Left hindlimb (tissue), 1 donor: ENCODE measurements around the gene METRNL.

ENCODE experiments used
- DNase-seq: peaks from one replicate; pipeline ENCODE4 v3.0.0-alpha.2; 2018

The METRNL gene

DNA sequence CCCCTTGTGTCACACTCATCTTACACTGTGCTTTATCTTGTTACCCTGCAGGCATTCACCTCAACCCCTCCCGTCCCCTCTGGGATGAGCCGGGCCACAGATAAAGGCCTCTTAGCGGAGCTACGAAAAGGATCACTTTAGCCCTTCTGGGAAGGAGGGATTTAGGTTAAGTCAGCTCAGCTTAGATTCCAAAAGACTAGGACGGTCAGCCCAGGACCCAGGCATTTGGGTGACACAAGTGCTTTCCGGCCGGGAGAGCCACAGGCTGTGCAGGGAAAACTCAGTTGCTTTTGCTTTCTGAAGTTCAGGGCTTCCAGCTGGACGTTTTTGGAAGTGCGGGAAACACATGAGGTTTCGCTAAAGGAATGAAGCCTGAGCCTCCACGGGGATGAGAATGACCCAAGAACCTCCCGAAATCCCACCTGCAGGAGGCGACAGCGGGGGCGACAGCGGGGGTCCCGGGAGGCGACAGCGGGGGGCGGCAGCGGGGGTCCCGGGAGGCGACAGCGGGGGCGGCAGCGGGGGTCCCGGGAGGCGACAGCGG lies 11.6 kb upstream of the METRNL start:
- DNase-seq: peak; percentile 15

DNA sequence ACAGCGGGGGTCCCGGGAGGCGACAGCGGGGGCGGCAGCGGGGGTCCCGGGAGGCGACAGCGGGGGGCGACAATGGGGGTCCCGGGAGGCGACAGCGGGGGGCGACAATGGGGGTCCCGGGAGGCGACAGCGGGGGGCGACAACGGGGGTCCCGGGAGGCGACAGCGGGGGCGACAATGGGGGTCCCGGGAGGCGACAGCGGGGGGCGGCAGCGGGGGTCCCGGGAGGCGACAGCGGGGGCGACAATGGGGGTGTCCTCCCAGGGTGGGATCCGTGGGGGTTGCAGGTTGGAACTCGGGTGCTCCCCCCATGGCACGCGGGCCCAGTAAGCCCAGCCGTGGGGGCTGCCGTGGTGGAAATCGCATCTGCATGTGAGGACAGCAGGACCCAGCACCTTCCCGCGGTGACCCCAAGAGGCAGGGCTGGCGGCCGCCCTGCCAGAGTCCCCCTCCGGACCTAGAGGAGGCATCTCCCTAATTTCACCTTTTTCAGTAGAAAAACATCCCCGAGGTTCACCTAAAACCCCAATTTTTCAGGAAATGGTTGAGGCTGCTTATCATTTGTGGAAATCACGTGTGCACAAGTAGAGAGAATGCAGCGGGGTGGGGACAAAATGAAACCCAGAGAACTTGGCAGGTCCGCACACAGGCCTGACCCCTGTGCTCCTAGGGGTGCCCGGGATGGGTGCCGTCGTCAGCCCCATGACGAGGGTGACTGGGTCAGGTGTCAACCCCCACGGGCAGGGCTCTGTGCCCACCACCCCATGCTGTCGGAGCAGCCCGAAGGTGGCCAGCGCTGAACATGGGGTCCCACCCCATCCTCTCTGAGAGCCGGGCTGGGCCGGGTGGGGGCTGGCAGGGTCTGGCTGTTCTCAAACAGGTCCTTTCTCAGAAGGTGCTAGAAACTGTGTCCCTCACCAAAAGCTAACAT lies 10.5 kb upstream of the METRNL start:
- peak; percentile 26 for DNase-seq

DNA sequence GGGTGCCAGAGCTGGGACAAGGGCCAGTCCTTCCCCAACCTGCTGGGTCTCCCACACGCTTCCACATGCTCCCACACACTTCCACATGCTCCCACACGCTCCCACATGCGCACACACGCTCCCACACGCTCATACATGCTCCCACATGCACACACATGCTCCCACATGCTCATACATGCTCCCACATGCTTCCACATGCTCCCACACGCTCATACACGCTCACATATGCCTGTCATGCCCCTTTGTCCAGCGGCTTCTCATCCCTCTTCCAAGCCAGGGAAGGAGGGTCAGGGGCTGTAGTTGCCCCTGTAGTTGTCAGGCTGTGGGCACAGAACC lies 9.9 kb upstream of the METRNL start:
- DNase-seq: no peak

DNA sequence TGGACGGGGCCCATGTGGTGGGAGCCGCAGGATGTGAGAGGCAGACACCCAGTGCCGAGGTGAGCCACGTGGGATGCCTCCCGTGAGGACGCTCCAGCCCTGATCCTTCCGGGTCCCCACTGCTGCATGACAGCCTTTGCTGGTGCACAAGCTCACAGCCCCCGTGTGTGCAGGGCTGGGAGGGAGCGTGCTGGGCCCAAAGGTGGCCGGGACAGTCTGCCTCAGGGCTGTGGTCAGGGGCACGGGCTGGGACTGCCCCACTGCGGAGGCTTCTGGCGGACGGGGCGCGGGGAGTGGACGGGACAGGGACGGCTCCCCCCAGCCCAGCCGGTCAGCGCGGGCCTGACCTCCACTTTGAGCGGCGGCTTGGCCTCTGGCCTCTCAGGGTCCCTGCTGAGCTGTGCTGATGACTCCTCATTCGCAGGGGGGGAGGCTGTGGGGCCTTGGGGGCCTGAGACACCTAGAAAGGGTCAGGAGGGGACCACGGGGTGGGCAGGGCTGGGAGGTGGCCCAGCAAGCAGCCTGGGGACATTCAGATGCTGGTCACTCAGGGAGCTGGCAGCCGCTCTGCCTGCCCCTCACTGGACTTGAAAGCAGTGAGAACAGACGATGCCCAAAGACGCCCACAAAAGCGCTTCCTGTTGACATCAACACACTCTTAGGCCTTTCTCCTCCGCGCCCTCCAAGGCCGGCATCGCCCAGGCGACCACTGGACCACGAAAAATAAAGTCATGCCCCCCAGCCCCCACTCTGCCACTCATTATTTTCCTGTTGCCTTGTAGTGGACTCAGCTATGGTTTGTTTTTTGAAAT lies 9.3 kb upstream of the METRNL start:
- peak; percentile 37 for DNase-seq

DNA sequence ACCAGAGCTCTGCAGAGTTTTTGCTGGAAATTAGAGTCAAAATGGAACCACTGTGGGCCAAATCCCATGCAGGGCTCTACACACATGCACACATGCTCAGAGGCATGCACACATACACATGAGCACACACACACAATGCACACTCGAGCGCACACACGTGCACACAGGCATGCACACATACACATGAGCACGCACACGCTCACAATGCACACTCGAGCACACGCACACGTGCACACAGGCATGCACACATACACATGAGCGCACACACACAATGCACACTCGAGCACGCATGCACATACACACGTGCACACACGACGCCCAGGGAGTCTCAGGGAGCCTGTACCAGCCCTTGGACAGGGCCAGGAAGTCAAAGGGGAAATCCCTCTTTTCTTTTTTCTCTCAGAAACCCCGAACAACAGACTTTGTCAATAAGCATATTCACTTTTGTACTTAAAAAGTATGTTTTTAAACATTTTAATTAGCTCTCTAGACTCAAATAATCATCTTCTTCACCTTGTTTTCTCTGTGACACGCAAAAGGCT lies 8.5 kb upstream of the METRNL start:
- no peak for DNase-seq

DNA sequence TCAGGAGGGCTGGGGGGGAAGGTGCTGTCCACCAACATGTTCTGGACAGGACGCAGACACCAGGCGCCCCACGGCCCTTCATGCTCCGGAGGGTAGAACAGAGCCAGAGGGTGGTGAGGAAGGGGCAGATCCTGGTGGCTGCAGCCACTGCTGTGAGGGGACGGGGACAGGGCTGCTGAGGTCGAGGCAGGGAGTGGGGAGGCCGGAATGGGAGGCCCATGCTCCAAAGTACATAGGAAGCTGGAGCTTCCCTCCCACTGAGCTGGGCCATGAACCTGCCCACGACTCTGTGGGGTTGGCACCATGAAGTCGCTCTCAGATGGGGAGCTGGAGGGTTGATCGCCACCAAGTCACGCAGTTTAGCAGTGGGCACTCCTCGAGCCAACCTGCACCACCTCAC lies 8.0 kb upstream of the METRNL start:
- no peak for DNase-seq

DNA sequence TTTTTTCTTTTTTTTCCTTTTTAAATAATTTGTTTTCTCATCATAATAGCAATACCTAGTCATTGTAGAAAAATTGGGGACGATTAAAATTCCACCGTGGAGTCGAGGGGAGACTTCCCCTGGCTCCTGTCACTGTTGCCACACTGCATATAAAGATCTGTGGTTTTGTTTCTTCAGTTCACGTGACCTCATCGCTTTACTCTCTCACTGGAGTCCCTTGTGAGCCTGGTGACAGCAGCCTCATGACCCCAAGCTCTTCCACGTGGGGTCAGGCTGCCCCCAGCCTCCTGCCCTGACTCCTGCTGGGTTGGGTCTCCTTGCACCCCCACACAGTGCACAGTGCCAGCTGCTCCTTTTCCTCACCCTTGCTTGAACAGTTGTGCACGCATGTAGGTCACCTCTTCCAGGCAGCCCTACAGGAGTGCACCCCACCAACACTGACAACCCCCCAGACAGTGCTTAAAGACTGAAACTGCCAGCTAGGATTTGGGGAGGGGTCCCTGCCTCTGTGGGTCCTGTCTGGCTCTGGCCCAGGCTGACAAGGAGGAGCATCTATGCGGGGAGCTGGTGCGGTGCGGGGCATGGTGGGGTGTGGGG lies 7.3 kb upstream of the METRNL start:
- DNase-seq: no peak

DNA sequence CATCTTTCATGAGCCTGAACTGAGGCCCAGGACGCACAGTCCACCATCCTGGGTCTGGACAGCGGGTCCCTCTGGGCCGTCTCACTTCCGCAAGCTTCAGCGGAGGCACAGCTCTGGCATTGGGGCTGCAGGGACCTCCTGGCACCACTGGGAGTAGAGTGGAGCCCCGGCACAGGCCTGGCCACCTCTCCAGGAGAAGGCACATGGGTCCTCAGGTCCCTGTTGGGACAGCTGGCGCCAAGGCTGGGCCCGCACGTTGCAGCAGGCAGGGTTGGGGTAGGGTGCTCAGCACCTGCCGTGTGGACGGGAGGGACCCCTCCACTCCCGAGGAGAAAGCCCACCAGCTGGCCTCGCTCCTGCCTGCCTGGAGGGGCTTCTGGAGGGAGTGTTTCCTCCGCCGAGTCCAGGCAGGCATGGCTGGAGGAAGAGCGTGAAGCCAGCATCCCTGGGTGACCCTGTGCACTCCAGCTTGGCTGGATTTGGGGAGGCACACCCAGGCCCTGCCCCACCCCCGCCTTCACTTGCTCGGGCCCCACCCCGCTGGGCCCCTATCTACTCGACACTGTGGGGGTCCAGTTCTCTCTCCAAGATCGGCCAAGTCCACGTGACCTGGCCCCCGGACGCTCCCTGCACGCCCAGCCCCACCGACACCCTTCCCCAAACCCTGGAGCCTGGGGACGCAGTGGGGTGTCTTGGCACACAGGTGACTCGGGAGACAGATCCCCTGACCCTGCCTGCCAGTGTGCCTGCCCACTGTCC lies 6.6 kb upstream of the METRNL start:
- DNase-seq: no peak

DNA sequence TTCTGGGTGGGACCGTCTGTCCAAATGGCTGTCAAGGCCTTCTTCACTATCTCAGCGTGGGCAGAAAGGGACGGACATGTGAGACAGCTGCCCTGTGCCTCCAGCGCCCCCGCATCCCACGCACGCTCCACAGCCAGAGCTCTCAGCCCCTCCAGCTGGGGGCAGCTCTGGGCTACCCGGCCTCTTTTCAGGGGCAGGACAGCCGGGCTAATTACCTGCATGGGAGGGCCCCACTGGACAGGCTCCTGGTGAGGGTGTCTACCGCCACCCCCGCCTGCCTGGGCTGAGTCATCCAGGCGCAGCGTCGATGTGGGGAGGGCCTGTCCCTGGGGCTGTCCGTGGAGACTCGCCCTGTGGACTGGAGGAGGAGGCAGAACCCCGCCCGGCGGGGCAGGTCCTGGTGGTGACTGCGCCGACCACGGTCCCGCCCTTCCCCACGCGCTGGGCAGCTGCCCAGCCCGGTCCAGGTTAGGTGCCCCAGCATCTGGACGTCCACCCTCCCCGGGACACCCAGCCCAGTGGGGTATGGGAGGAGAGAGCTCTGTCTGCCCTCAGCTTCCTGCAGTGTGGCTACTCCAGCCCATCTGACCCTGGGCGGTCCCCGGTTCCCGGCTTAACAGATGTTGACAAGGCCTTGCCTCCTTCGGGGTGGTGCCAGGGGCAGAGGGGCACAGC lies 5.9 kb upstream of the METRNL start:
- DNase-seq: no peak

DNA sequence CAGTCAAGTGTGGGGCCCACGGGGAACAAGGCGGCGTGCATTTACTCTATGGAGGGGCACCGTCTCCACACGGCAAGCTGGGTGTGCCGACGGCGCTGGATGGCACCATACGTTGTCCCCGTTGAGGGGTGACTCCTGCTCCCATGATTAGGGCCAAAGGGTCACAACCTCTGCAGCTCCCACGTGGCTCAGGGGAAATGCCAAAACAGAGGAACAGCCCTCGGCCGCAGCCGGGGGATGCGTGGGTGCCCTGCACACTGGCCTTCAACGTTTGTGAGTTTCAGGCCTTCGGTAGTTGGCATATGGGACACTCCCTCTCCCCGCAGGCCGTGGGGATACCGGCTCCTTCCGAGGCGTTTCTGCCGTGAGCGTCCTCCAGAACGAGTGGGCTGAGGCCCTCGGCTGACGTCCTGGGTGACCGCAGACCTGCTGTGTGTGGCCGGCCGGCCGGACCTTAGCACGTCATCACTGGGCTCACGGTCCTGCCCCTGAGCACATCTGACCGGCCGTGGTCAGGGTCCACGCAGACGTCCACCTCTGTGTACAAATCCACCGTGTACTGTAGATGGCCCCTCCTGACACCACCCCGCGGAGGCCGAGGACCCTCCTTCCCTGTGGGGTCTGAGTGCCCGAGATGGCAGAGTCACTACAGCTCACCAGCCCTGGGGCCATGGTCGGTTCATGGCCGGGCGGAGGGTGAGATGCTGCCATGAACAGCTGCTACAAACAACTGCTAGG lies 4.8 kb upstream of the METRNL start:
- no peak for DNase-seq

DNA sequence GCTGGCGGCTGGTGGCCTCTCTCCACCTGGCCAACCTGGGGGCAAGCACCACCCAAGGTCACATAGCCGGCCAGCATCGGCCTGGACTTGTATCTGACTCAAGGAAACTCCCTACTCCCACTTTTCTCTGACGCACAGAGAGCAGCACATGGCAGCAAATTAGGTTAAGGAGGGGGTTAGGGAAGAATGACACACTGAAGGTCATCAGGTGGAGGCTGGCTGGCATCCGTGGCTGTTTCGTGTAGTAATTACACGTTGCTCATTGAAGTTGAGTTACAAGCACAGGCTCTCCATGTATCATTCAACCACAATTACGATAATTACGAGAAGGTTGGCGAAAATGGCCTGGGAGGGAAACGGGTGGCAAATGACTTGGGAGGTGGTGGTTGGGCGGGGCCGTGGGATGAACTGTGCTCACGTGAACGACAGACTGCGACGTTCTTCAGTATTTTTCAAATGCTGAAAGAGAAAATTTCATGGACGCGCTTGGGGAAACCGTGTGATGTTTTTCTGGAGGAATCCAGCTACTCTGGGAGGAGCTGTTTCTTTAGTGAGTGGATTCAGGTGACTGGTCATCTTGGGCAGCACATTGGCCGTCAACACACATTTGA lies 4.0 kb upstream of the METRNL start:
- DNase-seq: no peak

DNA sequence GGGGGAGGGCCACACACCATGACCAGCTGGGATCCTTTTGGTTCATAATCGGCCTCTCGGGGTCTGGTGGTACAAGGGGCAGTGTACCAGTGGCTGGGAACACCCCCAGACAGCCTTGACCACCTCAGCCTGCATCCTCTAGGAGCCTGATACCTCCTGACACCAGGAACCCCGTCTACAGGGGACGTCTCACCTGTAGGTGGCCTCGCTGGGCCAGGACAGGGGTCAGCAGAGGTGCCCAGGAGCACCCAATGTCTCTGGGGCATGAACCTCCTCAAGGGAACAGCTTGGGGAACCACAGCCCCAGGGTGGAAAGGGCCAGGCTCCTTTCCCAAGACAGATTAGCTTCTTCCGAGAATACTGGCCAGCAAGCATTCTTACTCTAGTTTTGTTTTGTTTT lies 2.5 kb upstream of the METRNL start:
- no peak for DNase-seq

DNA sequence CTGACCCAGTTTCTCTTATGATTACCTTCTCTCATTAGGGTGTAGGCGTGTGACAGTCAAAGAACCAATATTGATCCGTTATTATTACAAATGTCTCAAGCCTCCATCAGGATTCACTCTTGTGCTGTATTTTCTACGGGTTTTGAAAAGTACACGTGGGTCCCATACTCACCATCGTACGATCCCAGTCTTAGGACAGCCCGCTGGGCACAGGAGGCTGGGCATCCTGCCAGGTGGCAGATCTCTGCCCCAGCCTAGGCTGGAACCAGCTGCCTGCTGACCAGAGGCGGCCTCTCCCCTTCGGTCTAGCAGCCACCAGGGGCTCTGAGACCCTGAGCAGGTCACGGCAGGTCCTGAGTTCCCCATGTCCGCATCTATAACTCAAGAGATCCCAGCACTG lies 2.0 kb upstream of the METRNL start:
- DNase-seq: no peak

DNA sequence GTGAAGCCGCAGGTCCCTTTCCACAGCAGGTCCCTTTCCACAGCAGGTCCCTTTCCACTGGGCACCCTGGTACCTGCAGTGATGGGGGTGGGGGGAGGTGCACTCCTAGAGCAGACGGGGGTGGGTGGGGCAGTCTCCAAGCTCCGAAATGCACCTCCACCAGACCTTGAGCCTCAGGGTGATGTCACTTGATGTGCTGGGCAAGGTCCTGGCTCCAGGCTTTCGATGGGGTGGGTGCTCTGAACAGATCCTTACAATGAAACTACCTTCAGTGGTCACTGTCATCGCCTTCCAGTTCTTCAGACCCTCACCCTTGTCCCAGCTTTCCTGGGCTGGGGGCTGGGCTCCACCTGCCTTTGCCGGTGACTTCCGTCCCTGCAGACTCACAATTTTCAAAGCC lies 1.5 kb upstream of the METRNL start:
- no peak for DNase-seq

DNA sequence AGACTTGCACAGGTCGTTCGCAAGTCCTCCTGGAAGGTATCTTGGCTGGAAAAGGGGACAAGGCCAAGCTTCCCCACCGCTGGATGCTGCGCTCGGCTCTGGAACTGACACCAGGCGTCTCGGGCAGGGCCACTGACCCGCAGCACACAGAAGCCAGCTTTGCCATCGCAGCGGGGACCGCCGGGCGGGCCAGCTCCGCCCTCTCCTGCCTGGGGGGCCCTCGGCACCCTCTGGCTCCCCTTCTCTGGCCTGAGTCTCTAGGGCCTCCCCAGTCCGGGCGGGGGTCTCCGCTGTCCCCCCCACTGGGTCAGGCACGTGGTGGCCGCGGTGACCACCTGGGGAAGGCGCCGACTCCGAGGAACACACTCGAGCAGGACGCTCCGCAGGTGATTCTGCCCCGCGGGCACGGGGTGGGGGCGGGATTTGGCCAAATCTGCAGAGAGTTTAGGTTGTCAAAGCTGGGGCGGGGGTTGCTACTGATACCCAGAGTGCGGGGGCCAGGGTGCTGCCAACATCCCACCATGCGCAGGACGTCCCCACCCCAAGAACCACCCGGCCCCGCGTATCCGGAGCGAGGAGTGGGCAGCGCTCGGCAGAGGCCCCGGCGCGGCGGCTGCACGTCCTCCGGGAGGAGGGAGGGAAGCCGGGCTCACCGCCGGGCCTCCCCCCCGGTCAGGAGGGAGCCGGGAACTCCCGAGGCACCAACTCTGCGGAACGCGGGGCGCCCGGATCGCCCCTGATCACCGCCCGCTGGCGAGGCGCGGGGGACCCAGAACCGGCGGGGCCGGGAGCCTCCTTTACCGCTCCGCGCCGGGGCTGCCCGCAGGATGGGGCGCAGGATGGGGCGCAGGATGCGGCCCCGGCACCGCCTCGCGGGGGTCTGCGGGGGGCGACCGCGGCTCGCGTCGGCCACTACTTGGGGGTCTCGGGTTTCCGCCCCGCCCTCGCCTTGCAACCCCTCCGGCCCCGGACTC lies 744 bp upstream of the METRNL start:
- DNase-seq: no peak

DNA sequence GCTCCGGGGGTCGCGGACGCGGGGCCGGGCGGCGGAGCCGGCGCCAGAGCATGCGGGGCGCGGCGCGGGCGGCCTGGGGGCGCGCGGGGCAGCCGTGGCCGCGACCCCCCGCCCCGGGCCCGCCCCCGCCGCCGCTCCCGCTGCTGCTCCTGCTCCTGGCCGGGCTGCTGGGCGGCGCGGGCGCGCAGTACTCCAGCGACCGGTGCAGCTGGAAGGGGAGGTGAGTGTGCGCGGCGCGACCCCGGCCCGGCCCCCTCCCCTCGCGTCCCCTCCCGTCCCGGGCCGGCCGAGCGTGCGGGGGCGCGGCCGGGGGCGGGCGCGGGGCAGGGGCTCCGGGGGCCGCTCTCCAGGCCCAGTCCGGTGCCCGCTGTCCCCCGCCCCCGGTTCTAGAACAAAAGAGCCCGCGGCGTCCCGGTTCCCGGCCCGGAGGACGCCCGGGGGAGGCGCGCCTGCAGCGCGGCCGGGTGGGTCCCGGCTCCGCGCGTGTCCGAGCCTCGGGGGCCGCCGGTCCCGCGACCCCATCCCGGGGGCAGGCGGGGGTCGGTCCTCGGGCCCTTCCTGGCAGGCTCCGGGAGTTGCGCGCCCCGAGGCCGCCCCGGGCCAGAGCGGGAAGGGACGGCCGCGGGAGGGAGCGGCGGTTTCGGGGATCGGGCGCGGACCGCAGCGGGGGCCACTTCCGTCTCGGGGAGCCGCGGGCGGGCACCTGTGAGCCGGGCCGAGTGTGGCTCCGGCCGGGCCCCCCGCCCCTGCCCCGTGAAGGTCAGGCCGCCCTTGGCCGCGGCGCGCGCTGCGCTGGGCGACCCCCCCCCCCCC lies 563 bp downstream of the METRNL start:
- no peak for DNase-seq

DNA sequence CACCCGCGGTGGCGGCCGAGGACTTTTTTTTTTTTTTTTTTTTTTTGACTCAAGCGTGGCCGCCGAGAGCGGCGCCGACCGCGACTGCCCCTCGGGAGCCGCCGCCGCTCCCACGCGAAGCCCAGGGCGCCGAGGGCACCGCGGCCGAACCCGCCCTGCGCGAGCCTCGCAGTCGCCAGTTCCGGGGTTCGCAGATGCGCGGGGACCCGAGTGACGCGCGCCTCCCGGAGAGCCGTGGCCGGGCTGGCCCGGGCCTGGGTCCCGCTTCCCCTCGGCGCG lies 1.1 kb downstream of the METRNL start:
- DNase-seq: no peak

DNA sequence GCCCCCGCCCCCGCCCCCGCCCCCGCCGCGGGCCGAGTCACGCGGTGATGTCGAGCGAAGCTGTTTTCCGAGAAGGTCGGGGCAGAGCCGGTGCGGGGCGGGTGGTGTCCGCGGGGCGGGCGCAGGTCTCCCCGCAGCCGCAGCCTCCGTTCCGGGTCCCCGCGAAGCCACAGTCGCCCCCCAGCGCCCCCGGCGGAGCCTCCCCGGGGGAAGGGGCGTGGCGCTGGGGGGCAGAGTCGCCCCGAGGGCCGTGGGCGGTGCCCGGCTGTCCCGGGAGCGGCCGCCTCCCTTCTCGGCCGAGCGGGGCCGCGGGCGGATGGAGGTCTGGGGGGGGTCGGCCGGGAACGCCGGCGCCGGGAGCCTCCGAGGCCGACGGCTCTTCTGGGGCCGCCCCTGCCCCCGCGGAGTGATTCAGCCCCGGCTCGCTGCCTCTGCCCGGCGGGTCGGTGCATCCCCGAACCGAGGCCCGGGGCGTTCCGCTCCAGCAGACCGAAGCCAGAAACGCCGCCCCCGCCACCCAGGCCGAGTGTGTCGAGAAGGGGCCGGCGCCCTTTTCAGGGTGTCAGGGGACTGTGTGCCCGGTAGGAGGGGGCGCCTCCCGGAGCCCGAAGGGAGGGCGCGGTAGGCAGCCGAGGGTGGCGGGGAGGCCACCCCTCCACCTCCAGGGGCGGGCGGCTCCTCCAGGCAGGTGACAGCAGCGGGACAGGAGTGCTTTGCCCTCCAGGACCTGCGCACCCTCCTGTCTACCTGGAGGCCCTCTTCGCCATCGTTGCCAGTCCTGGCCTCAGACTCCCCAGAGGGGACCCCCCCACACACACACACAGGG lies 1.7 kb downstream of the METRNL start:
- no peak for DNase-seq
